RWPE1 (cell line): ENCODE results near the gene CIAPIN1.
A peak's percentile ranks its signal among the peaks of the same experiment; 100 is the strongest.

ENCODE experiments used
- CTCF ChIA-PET: fragments of 350-600 bp; sonication (Branson Sonifier 250); formaldehyde crosslinking; extraction: SDS; loops from one replicate; lab custom pipeline; 2021; lab: Yijun Ruan, JAX
- POLR2A ChIA-PET: fragments of 400-600 bp; formaldehyde crosslinking; extraction: SDS; loops from one replicate; lab custom pipeline; 2020; ENCODE audit warnings: antibody characterized with exemption; ENCODE audit not compliant: low non-redundant PET; lab: Yijun Ruan, JAX
- DNase-seq: peaks from one replicate; pipeline ENCODE4 v3.0.0; 2012; ENCODE audit warnings: low spot score
- H3K27ac ChIP-seq: fragments of 450-650 bp; 2 replicates; pipeline ENCODE4 v1.5.1; 2017
- CTCF ChIP-seq: fragments of 450-650 bp; conservative IDR thresholded peaks from 2 replicates; pipeline ENCODE4 v1.5.1; 2017; ENCODE audit warnings: low read depth, mild to moderate bottlenecking

Gene CIAPIN1

GRCh38 chr16:57430955-57431354 lies 16.2 kb downstream of the CIAPIN1 start:
- POLR2A ChIA-PET = no interaction called here
- no peak for DNase-seq
- no peak overlapping the region for H3K27ac ChIP-seq
- CTCF ChIA-PET = no interaction called here
- no peak for TF ChIP-seq CTCF

GRCh38 chr16:57427824-57428223 lies 19.4 kb downstream of the CIAPIN1 start:
- no peak overlapping the region for H3K27ac ChIP-seq
- no peak for DNase-seq
- ChIA-PET POLR2A (no interaction called here), CTCF (no interaction called here)
- no peak for TF ChIP-seq CTCF

GRCh38 chr16:57427307-57427706 lies 19.9 kb downstream of the CIAPIN1 start:
- peak overlapping the region; percentile 20 for H3K27ac ChIP-seq
- no peak for TF ChIP-seq CTCF
- DNase-seq = no peak
- ChIA-PET CTCF (no interaction called here), POLR2A (no interaction called here)

- DNase-seq = no peak
- no peak for TF ChIP-seq CTCF
- POLR2A ChIA-PET = no interaction called here
- H3K27ac ChIP-seq = peak overlapping the region; percentile 20; the same call in 1 of the 2 replicates
- CTCF ChIA-PET = interaction anchor here (0.6 to 0.7 kb wide), 2 partner anchors 15 to 178 kb away, joined by 3 read pairs; no protein-coding TSS in a partner anchor
Measured at GRCh38 chr16:57426356-57426755, 20.8 kb downstream of the CIAPIN1 start.

- DNase-seq = no peak
- TF ChIP-seq CTCF = no peak
- H3K27ac ChIP-seq = no peak overlapping the region
- CTCF ChIA-PET = no interaction called here
- POLR2A ChIA-PET = no interaction called here
Measured at GRCh38 chr16:57424583-57424982, 22.6 kb downstream of the CIAPIN1 start.

GRCh38 chr16:57423152-57423551 lies 24.0 kb downstream of the CIAPIN1 start:
- POLR2A ChIA-PET = no interaction called here
- CTCF ChIA-PET = interaction anchor here (0.6 to 1.8 kb wide), 3 partner anchors 14 to 123 kb away, joined by 3 to 11 read pairs (median 4); no protein-coding TSS in a partner anchor
- DNase-seq = no peak
- TF ChIP-seq CTCF = no peak
- H3K27ac ChIP-seq = no peak overlapping the region
